Astrocyte (in vitro differentiated cells and primary cell): ENCODE data around the gene DNASE1L2. TPM values are rescaled to one million over a fixed set of nuclear protein-coding genes. Genes with fewer than 3 reads are reported as not detected.

ENCODE experiments used
- DNase-seq: peaks from one replicate; pipeline ENCODE4 v3.0.0-alpha.2; 2010; ENCODE audit warnings: low read depth
- FAIRE-seq: peaks from 2 replicates; lab custom pipeline; 2011; peaks lifted over from hg19 to GRCh38; lab: Jason Lieb, UNC
- H2AFZ ChIP-seq: 2 replicates; pipeline ENCODE4 v1.6.0; 2012; ENCODE audit warnings: low read depth, low read length, inconsistent platforms
- H3K27ac ChIP-seq: 2 replicates; pipeline ENCODE4 v1.5.1; 2011; ENCODE audit warnings: low read depth, low read length, inconsistent platforms
- H3K27me3 ChIP-seq: 2 replicates; pipeline ENCODE4 v1.6.0; 2011; ENCODE audit warnings: low read length, inconsistent platforms; ENCODE audit not compliant: insufficient read depth
- H3K36me3 ChIP-seq: 2 replicates; pipeline ENCODE4 v1.5.1; 2011; ENCODE audit warnings: low read length, inconsistent platforms; ENCODE audit not compliant: insufficient read depth
- H3K4me1 ChIP-seq: 2 replicates; pipeline ENCODE4 v1.5.1; 2011; ENCODE audit warnings: low read length, inconsistent platforms; ENCODE audit not compliant: insufficient read depth
- H3K4me2 ChIP-seq: 2 replicates; pipeline ENCODE4 v1.6.0; 2012; ENCODE audit warnings: low read length, inconsistent platforms
- H3K4me3 ChIP-seq: 2 replicates; pipeline ENCODE4 v1.5.1; 2011; ENCODE audit warnings: low read depth, mild to moderate bottlenecking, low read length, inconsistent platforms; ENCODE audit not compliant: insufficient read depth
- H3K79me2 ChIP-seq: 2 replicates; pipeline ENCODE4 v1.6.0; 2012; ENCODE audit warnings: mild to moderate bottlenecking, low read length, inconsistent platforms; ENCODE audit not compliant: insufficient read depth
- H3K9ac ChIP-seq: 2 replicates; pipeline ENCODE4 v1.6.0; 2012; ENCODE audit warnings: mild to moderate bottlenecking, low read length, inconsistent platforms
- H3K9me3 ChIP-seq: 2 replicates; pipeline ENCODE4 v1.5.1; 2012; ENCODE audit warnings: low read depth, mild to moderate bottlenecking, low read length, inconsistent platforms; ENCODE audit not compliant: insufficient read depth
- H4K20me1 ChIP-seq: 2 replicates; pipeline ENCODE4 v1.6.0; 2012; ENCODE audit warnings: low read length, inconsistent platforms; ENCODE audit not compliant: insufficient read depth
- H3K27ac Mint-ChIP-seq: one replicate; pipeline ENCODE4 v1.8.0; 2021; ENCODE audit warnings: mild to moderate bottlenecking, mixed read lengths; ENCODE audit not compliant: unreplicated experiment
- H3K27me3 Mint-ChIP-seq: one replicate; pipeline ENCODE4 v1.8.0; 2021; ENCODE audit warnings: low read depth, mixed read lengths; ENCODE audit not compliant: unreplicated experiment
- H3K36me3 Mint-ChIP-seq: one replicate; pipeline ENCODE4 v1.8.0; 2021; ENCODE audit warnings: low read depth, mixed read lengths; ENCODE audit not compliant: unreplicated experiment
- H3K4me1 Mint-ChIP-seq: one replicate; pipeline ENCODE4 v1.8.0; 2021; ENCODE audit warnings: low read depth, mixed read lengths; ENCODE audit not compliant: unreplicated experiment
- H3K4me3 Mint-ChIP-seq: one replicate; pipeline ENCODE4 v1.8.0; 2021; ENCODE audit warnings: mild to moderate bottlenecking, moderate library complexity, mixed read lengths; ENCODE audit not compliant: unreplicated experiment
- H3K9me3 Mint-ChIP-seq: one replicate; pipeline ENCODE4 v1.8.0; 2021; ENCODE audit warnings: mild to moderate bottlenecking, mixed read lengths; ENCODE audit not compliant: unreplicated experiment
- CTCF ChIP-seq: IDR thresholded peaks from 2 replicates; pipeline ENCODE4 v1.5.1; 2011; ENCODE audit warnings: low read depth, mild to moderate bottlenecking, inconsistent platforms, low read length, moderate library complexity; ENCODE audit not compliant: insufficient read depth
- EZH2 ChIP-seq: IDR thresholded peaks from 2 replicates; pipeline ENCODE4 v1.6.1; 2012; ENCODE audit warnings: mild to moderate bottlenecking, low read length, inconsistent platforms; ENCODE audit not compliant: insufficient read depth
- total RNA-seq: library from RNA; stranded (reverse); gene quantifications from 2 replicates; pipeline ENCODE4 v1.2.1, GENCODE V29; 2021

DNASE1L2 gene
- total RNA-seq, 1 donor from 2014 or later: 1.3 TPM

GRCh38 chr16:2197765-2198164 is 38.5 kb upstream of the DNASE1L2 start:
- Histone ChIP-seq H3K4me2 (no peak overlapping the region), H3K9ac (no peak overlapping the region), H3K36me3 (no peaks in the 10 kb centered on the region), H3K79me2 (no peaks in the 10 kb centered on the region), H4K20me1 (peaks cover 11% of the 10 kb centered on the region), H2AFZ (no peak overlapping the region), H3K4me1 (no peaks in the 10 kb centered on the region), H3K4me3 (no peak overlapping the region), H3K9me3 (no peaks in the 10 kb centered on the region), H3K27ac (no peak overlapping the region), H3K27me3 (peaks cover 26% of the 10 kb centered on the region)
- Mint-ChIP-seq H3K27me3 (peaks cover 45% of the 10 kb centered on the region), H3K4me3 (peak overlapping the region; percentile 55), H3K36me3 (no peaks in the 10 kb centered on the region), H3K27ac (no peak overlapping the region), H3K9me3 (peaks cover 7% of the 10 kb centered on the region), H3K4me1 (no peaks in the 10 kb centered on the region)
- TF ChIP-seq EZH2 (no peak), CTCF (no peak)
- DNase-seq (no peak), FAIRE-seq (no peak)

DNA sequence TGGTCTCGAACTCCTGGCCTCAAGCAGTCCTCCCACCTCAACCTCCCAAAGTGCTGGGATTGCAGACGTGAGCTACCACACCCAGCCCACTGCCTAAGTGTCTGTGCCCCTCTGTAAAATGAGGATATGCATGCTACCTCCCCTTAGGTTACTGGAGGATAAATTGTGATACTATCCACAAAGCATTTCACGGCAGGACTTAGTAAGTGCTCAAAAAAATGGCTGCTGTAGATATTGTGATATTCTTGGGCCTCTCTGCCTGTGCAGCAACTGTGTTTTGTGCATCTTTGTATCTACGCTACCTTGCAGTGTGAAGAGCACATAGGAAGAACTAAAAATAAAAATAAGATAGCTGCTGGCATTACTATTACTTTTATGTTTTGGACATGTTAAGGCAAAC is 38.0 kb upstream of the DNASE1L2 start:
- Histone ChIP-seq H3K79me2 (no peaks in the 10 kb centered on the region), H4K20me1 (peaks cover 11% of the 10 kb centered on the region), H3K27me3 (peaks cover 26% of the 10 kb centered on the region), H3K27ac (no peak overlapping the region), H3K9me3 (no peaks in the 10 kb centered on the region), H3K4me1 (no peaks in the 10 kb centered on the region), H3K4me2 (no peak overlapping the region), H3K9ac (no peak overlapping the region), H3K4me3 (no peak overlapping the region), H3K36me3 (no peaks in the 10 kb centered on the region), H2AFZ (no peak overlapping the region)
- Mint-ChIP-seq H3K27ac (no peak overlapping the region), H3K4me1 (no peaks in the 10 kb centered on the region), H3K9me3 (peaks cover 7% of the 10 kb centered on the region), H3K27me3 (peaks cover 44% of the 10 kb centered on the region), H3K36me3 (no peaks in the 10 kb centered on the region), H3K4me3 (peak overlapping the region; percentile 55)
- FAIRE-seq (no peak), DNase-seq (no peak)
- TF ChIP-seq EZH2: no peak
- TF ChIP-seq CTCF: no peak

DNA sequence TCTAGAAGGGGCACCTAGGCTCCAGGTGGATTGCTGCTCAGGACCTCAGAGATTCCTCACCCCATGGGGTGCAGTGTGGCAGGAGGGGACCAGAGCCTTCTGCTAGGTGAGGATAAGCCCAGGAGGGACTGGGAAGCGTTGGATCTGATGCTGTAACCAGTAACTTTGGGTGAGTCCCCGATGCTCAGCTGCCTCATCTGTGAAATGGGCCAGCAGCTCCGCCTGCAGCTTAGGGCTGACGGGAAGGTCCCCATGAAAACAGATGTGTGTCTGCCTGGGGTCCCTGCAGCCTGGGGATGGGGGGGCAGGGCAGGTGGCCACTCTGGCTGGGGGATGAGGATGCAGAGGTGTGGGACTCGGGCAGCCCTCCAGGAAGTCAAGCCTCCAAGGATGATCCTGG is 37.1 kb upstream of the DNASE1L2 start:
- TF ChIP-seq CTCF: no peak
- no peak for TF ChIP-seq EZH2
- Histone ChIP-seq H3K79me2 (no peaks in the 10 kb centered on the region), H3K27me3 (peaks cover 26% of the 10 kb centered on the region), H3K4me1 (no peaks in the 10 kb centered on the region), H3K4me3 (no peak overlapping the region), H3K4me2 (no peak overlapping the region), H3K36me3 (no peaks in the 10 kb centered on the region), H3K27ac (no peak overlapping the region), H3K9me3 (no peaks in the 10 kb centered on the region), H3K9ac (no peak overlapping the region), H4K20me1 (peaks cover 11% of the 10 kb centered on the region), H2AFZ (no peak overlapping the region)
- FAIRE-seq: no peak
- no peak for DNase-seq
- Mint-ChIP-seq H3K4me1 (no peaks in the 10 kb centered on the region), H3K9me3 (peaks cover 7% of the 10 kb centered on the region), H3K36me3 (no peaks in the 10 kb centered on the region), H3K27ac (no peak overlapping the region), H3K27me3 (peaks cover 45% of the 10 kb centered on the region), H3K4me3 (no peak overlapping the region)
